B cell (primary cell): Measurements from ENCODE around the gene PIK3R2. TPM values are rescaled to one million over a fixed set of nuclear protein-coding genes. Genes with fewer than 3 reads are reported as not detected.
A peak's percentile ranks its signal among the peaks of the same experiment; 100 is the strongest.
"Not testable (repeated sequence)": the region's sequence is repeated elsewhere in the genome, so short reads cannot be mapped to it uniquely, and the experiment has no call there.

Source experiments
- ATAC-seq: fragments of 200-7000 bp; cut with Tn5 transposase; one replicate; pipeline ENCODE4 v1.10.0; 2021; ENCODE audit warnings: low read depth, mild to moderate bottlenecking, moderate number of reproducible peaks, moderate library complexity
- CTCF ChIA-PET: fragments of 350-600 bp; sonication (Branson Sonifier 250); formaldehyde crosslinking; loops from one replicate; lab custom pipeline; 2021; ENCODE audit warnings: antibody characterized with exemption, inconsistent platforms; lab: Charles Lee
- POLR2A ChIA-PET: fragments of 350-600 bp; sonication (Branson Sonifier 250); formaldehyde crosslinking; loops from one replicate; lab custom pipeline; 2021; ENCODE audit warnings: antibody characterized with exemption; lab: Charles Lee
- DNase-seq: peaks from one replicate; pipeline ENCODE4 v3.0.0; 2013
- H2AFZ ChIP-seq: 2 replicates; pipeline ENCODE4 v1.6.1; 2012; ENCODE audit warnings: mild to moderate bottlenecking, low read depth, low read length; ENCODE audit not compliant: insufficient read depth, poor library complexity, severe bottlenecking
- H3K27ac ChIP-seq, 2 donors: 1 replicate in 1 of 2; 2 replicates in 1 of 2; pipeline ENCODE4 v1.5.1; 2012 to 2013; ENCODE audit warnings: low read length in 2 of 2, mild to moderate bottlenecking in 2 of 2, moderate library complexity in 1 of 2
- H3K27me3 ChIP-seq, 4 experiments: fragments of 200-600 bp in 1 of 4; sonication (generic) in 1 of 4; replicated peaks in 1 of 4; 1 replicate in 2 of 4; 2 replicates in 2 of 4; pipeline versions ENCODE4 v1.6.1 to v1.7.0; 2013 to 2016; ENCODE audit warnings: low read length in 3 of 4, mild to moderate bottlenecking in 2 of 4, mixed read lengths in 1 of 4, moderate library complexity in 1 of 4; ENCODE audit not compliant: insufficient read depth in 4 of 4, control insufficient read depth in 3 of 4; ENCODE audit errors: control extremely low read depth in 1 of 4
- H3K36me3 ChIP-seq, 2 experiments: replicated peaks in 1 of 2; 1 replicate in 1 of 2; 2 replicates in 1 of 2; pipeline versions ENCODE4 v1.6.1 to v1.7.1; 2013; ENCODE audit warnings: low read length in 1 of 2; ENCODE audit not compliant: insufficient read depth in 2 of 2, control insufficient read depth in 1 of 2; ENCODE audit errors: control extremely low read depth in 1 of 2, extremely low read depth in 1 of 2
- H3K4me1 ChIP-seq, 2 donors: fragments of 200-600 bp in 1 of 2; sonication (generic) in 1 of 2; 1 replicate in 1 of 2; 2 replicates in 1 of 2; pipeline versions ENCODE4 v1.5.1 to v1.6.1; 2013 to 2017; ENCODE audit warnings: low read length in 2 of 2; ENCODE audit not compliant: control insufficient read depth in 2 of 2, insufficient read depth in 2 of 2
- H3K4me2 ChIP-seq: replicated peaks from 2 replicates; pipeline ENCODE3; 2012; ENCODE audit warnings: mild to moderate bottlenecking, low read depth, low read length; ENCODE audit not compliant: poor library complexity, severe bottlenecking
- H3K4me3 ChIP-seq, 5 experiments: fragments of 200-600 bp in 1 of 5; sonication (generic) in 1 of 5; 1 replicate in 3 of 5; 2 replicates in 2 of 5; pipeline versions ENCODE4 v1.5.1 to v1.7.0; 2011 to 2016; ENCODE audit warnings: low read length in 4 of 5, mild to moderate bottlenecking in 4 of 5, low read depth in 2 of 5, control low read depth in 1 of 5, moderate library complexity in 1 of 5; ENCODE audit not compliant: insufficient read depth in 1 of 5; ENCODE audit errors: control extremely low read depth in 1 of 5, extremely low read depth in 1 of 5
- H3K79me2 ChIP-seq: fragments of 200-600 bp; sonication (generic); one replicate; pipeline ENCODE4 v1.6.0; 2016; ENCODE audit warnings: low read length; ENCODE audit not compliant: control insufficient read depth, insufficient read depth
- H3K9ac ChIP-seq: fragments of 200-600 bp; sonication (generic); 2 replicates; pipeline ENCODE4 v1.6.1; 2017; ENCODE audit warnings: mild to moderate bottlenecking, low read length, moderate library complexity
- H3K9me3 ChIP-seq, 3 donors: one replicate each; pipeline versions ENCODE4 v1.6.1 to v1.7.1; 2013; ENCODE audit warnings: low read length in 2 of 3; ENCODE audit not compliant: control insufficient read depth in 2 of 3, insufficient read depth in 1 of 3; ENCODE audit errors: control extremely low read depth in 1 of 3
- H4K20me1 ChIP-seq: 2 replicates; pipeline ENCODE4 v1.6.0; 2012; ENCODE audit warnings: mild to moderate bottlenecking, low read length; ENCODE audit not compliant: insufficient read depth, control insufficient read depth, poor library complexity, severe bottlenecking
- H3K27ac Mint-ChIP-seq: one replicate; pipeline ENCODE4 v1.8.0; 2021; ENCODE audit warnings: mixed read lengths
- H3K27me3 Mint-ChIP-seq: one replicate; pipeline ENCODE4 v1.8.0; 2021; ENCODE audit warnings: mixed read lengths
- H3K4me1 Mint-ChIP-seq: one replicate; pipeline ENCODE4 v1.8.0; 2021; ENCODE audit warnings: mixed read lengths
- H3K4me3 Mint-ChIP-seq: one replicate; pipeline ENCODE4 v1.8.0; 2021; ENCODE audit warnings: mixed read lengths
- H3K9me3 Mint-ChIP-seq: one replicate; pipeline ENCODE4 v1.8.0; 2022; ENCODE audit warnings: mixed read lengths; ENCODE audit not compliant: insufficient read depth
- EZH2 ChIP-seq: IDR thresholded peaks from 2 replicates; pipeline ENCODE4 v1.6.1; 2012; ENCODE audit warnings: borderline replicate concordance, low read depth, mild to moderate bottlenecking, moderate library complexity, low read length; ENCODE audit not compliant: insufficient read depth, poor library complexity, severe bottlenecking
- WGBS: methylation state at CpG from one replicate; pipeline ENCODE4 v1.1.5; 2013; ENCODE audit warnings: missing lambda C conversion rate; ENCODE audit not compliant: insufficient coverage; 5-methylcytosine and 5-hydroxymethylcytosine counted together
- intact Hi-C: fragments of 100-400 bp; cut with micrococcal nuclease; formaldehyde crosslinking; loops from one replicate; pipeline ENCODE4 v1.10.0; 2022
- polyA plus RNA-seq: library from polyadenylated mRNA; depleted of rRNA; stranded (reverse); fragments of >200 nt; gene quantifications from 2 replicates; pipeline ENCODE4 v1.2.3, GENCODE V29; 2012
- total RNA-seq, 2 donors: library from RNA; stranded (reverse); fragments of 120-200 nt in 1 of 2; gene quantifications; 1 replicate in 1 of 2; 2 replicates in 1 of 2; pipeline versions ENCODE4 v1.2.3 to v1.2.4, GENCODE V29; 2013 to 2022
- TF ChIP-seq, protein P1 (sequence below): fragments of 200-600 bp; IDR thresholded peaks from one replicate; pipeline ENCODE4 v1.8.0; 2022; ENCODE audit warnings: antibody characterized with exemption, mild to moderate bottlenecking

Gene PIK3R2
- total and polyA plus RNA-seq, 2 donors (not counting 1 experiment from before 2014, with no cell fraction given), result 8.5 to 15.8 TPM

DNA sequence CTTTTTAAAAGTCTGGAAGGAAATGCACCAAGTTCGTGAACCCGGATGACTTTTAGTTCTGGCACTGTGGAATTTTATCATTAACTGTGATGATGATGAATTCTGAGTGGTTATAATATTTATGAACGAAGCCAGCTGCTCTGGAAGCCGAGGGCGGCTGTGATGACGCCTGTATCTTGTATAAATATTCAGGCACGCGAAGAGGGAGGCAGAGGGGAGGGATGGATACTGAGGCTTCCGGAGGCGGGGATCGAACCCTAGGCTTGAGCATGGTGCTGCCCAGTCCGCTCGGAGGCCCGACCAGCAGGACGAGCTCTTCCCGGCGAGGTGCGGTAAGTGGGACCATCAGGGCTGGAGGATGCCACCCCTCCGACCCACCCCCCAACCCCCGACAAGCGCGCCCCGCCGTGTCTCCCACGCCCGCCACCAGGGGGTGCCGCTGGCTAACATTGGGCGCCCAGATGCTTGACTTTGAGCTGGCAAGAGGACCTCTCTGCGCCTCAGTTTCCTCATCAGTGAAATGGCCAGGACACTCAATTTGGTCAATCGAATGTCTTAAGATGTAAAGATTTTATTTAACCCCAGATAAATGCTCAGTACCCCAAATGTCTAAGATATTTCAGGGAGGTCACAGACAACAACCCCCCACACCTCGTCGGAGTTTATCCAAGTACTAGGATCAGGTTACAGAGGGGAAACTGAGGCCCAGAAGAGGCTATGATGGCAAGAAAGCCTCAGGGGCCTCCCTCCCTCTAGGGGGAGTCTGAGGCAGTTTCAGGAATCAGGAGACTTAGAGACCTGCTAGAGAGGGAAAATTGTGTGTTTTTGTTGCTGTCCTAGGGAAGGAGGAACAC lies 55.4 kb downstream of the PIK3R2 start:
- Mint-ChIP-seq H3K4me1 (peaks cover 14% of the 10 kb centered on the region), H3K27ac (peak overlapping the region; percentile 16), H3K4me3 (no peak overlapping the region), H3K27me3 (peaks cover 14% of the 10 kb centered on the region), H3K9me3 (no peaks in the 10 kb centered on the region)
- 39% methylated on average over 20 of the region's 32 CpGs for WGBS
- H3K36me3 ChIP-seq, result no peaks in the 10 kb centered on the region
- intact Hi-C loops, result loop anchor here (1.0 kb wide), 2 partner anchors 16 to 43 kb away; no protein-coding TSS in a partner anchor
- H2AFZ ChIP-seq, result no peak overlapping the region
- TF ChIP-seq EZH2, result no peak
- TF ChIP-seq, protein P1, sequence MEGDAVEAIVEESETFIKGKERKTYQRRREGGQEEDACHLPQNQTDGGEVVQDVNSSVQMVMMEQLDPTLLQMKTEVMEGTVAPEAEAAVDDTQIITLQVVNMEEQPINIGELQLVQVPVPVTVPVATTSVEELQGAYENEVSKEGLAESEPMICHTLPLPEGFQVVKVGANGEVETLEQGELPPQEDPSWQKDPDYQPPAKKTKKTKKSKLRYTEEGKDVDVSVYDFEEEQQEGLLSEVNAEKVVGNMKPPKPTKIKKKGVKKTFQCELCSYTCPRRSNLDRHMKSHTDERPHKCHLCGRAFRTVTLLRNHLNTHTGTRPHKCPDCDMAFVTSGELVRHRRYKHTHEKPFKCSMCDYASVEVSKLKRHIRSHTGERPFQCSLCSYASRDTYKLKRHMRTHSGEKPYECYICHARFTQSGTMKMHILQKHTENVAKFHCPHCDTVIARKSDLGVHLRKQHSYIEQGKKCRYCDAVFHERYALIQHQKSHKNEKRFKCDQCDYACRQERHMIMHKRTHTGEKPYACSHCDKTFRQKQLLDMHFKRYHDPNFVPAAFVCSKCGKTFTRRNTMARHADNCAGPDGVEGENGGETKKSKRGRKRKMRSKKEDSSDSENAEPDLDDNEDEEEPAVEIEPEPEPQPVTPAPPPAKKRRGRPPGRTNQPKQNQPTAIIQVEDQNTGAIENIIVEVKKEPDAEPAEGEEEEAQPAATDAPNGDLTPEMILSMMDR, result peak; percentile 82
- H3K4me3 ChIP-seq, result no peak overlapping the region
- ChIA-PET POLR2A (interaction anchor here (0.5 to 0.9 kb wide), 5 partner anchors 11 to 192 kb away, joined by 3 to 7 read pairs (median 3); no protein-coding TSS in a partner anchor), CTCF (interaction anchor here (0.6 to 11.5 kb wide), 24 partner anchors 12 to 211 kb away, joined by 3 to 152 read pairs (median 4); partner anchors contain the start of genes IQCN, LSM4 and MPV17L2)
- H3K4me2 ChIP-seq, result no peak overlapping the region
- DNase-seq (peak; percentile 65), ATAC-seq (no peak)
- no peak overlapping the region for H3K9ac ChIP-seq
- no peaks in the 10 kb centered on the region for H3K9me3 ChIP-seq
- H3K4me1 ChIP-seq, result peaks cover 7 to 17% of the 10 kb centered on the region in 2 donors
- H4K20me1 ChIP-seq, result no peaks in the 10 kb centered on the region
- peaks cover 7% of the 10 kb centered on the region for H3K79me2 ChIP-seq
- H3K27ac ChIP-seq, result no peak overlapping the region
- H3K27me3 ChIP-seq, result peaks cover 0 to 29% (median 7%) of the 10 kb centered on the region in 4 experiments

DNA sequence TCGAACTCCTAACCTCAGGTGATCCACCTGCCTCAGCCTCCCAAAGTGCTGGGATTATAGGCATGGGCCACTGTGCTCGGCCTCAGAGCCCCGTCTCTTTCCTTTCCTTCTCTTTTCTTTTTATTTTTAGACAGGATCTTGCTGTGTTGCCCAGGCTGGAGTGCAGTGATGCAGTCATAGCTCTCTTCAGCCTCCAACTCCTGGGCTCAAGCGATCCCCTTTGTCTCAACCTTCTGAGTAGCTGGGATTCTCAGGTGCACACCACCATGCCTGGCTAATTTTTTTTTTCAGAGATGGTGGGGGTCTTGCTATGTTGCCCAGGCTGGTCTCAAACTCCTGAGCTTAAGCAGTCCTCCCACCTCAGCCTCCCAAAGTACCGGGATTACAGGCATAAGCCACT lies 56.9 kb downstream of the PIK3R2 start:
- H3K27ac ChIP-seq, H3K4me1 Mint-ChIP-seq, H2AFZ ChIP-seq, DNase-seq, H3K27ac Mint-ChIP-seq, ATAC-seq, POLR2A ChIA-PET, H3K4me3 ChIP-seq, H3K9me3 ChIP-seq, intact Hi-C loops, H3K9me3 Mint-ChIP-seq, H3K9ac ChIP-seq, H3K4me2 ChIP-seq, H3K4me3 Mint-ChIP-seq, H4K20me1 ChIP-seq, H3K79me2 ChIP-seq, H3K36me3 ChIP-seq, H3K4me1 ChIP-seq: not testable (repeated sequence)
- H3K27me3 Mint-ChIP-seq, result peaks cover 17% of the 10 kb centered on the region
- CTCF ChIA-PET, result interaction anchor here (0.5 to 11.5 kb wide), 9 partner anchors 14 to 202 kb away, joined by 3 to 152 read pairs (median 5); a partner anchor contains a TSS
- peaks cover 0 to 34% (median 7%) of the 10 kb centered on the region in 4 experiments for H3K27me3 ChIP-seq
- 74% methylated on average over 3 of the region's 5 CpGs for WGBS
